HUES64 (cell line): ENCODE measurements around the gene BRIX1.
"Not testable (repeated sequence)": the region's sequence is repeated elsewhere in the genome, so short reads cannot be mapped to it uniquely, and the experiment has no call there.

Source experiments
- H3K27ac ChIP-seq: 2 replicates; pipeline ENCODE4 v1.7.0; 2013; ENCODE audit warnings: low read depth, low read length, inconsistent platforms
- H3K27me3 ChIP-seq: 2 replicates; pipeline ENCODE4 v1.6.1; 2013; ENCODE audit warnings: mild to moderate bottlenecking, low read length; ENCODE audit not compliant: insufficient read depth
- H3K36me3 ChIP-seq: 2 replicates; pipeline ENCODE4 v1.6.1; 2013; ENCODE audit warnings: mild to moderate bottlenecking, low read length; ENCODE audit not compliant: insufficient read depth
- H3K4me1 ChIP-seq: 2 replicates; pipeline ENCODE4 v1.6.1; 2013; ENCODE audit warnings: mild to moderate bottlenecking, low read length, moderate library complexity; ENCODE audit not compliant: insufficient read depth
- H3K4me3 ChIP-seq: 2 replicates; pipeline ENCODE4 v1.5.1; 2013; ENCODE audit warnings: mild to moderate bottlenecking, low read length, moderate library complexity
- H3K9ac ChIP-seq: 2 replicates; pipeline ENCODE4 v1.6.1; 2013; ENCODE audit warnings: mild to moderate bottlenecking, low read depth, low read length
- H3K9me3 ChIP-seq: 2 replicates; pipeline ENCODE4 v1.6.1; 2013; ENCODE audit warnings: low read depth, low read length; ENCODE audit not compliant: insufficient read depth
- WGBS: fragments of 150-250, 120-280 bp; methylation state at CpG from one replicate; pipeline ENCODE4 v1.1.7; 2013; ENCODE audit warnings: missing lambda C conversion rate; 5-methylcytosine and 5-hydroxymethylcytosine counted together

BRIX1 gene

GRCh38 chr5:34915856-34916192, 313 bp downstream of the BRIX1 start:
- peak overlapping the region; percentile 96 for H3K4me3 ChIP-seq
- peaks cover 60% of the 10 kb centered on the region for H3K36me3 ChIP-seq
- H3K27me3 ChIP-seq: no peaks in the 10 kb centered on the region
- H3K9me3 ChIP-seq: no peaks in the 10 kb centered on the region
- WGBS: under 1% methylated on average over 20 of the region's 20 CpGs
- peak overlapping the region; percentile 99 for H3K9ac ChIP-seq
- peaks cover 14% of the 10 kb centered on the region for H3K4me1 ChIP-seq
- H3K27ac ChIP-seq: peak overlapping the region; percentile 90

DNA sequence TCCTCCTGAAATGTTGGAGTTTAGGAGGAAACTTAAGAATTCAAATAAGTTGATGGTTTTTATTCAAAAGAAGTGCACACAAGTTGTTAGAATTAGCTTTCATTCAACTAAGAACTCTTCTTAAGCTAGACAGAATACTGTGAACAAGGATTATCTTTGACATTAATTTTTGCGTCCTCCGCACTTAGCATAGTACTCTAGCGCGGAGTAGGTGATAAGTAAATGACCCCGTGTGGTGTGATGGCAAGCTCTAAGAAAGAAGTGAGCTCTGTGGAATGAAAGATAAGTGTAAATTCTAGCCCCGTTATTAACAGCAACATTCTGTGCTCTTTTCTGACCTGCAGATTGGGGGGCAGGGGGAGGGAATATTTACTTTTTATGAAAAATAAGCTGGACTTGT, 1.0 kb downstream of the BRIX1 start:
- no peak overlapping the region for H3K27ac ChIP-seq
- WGBS: 9% methylated on average over 6 of the region's 6 CpGs

DNA sequence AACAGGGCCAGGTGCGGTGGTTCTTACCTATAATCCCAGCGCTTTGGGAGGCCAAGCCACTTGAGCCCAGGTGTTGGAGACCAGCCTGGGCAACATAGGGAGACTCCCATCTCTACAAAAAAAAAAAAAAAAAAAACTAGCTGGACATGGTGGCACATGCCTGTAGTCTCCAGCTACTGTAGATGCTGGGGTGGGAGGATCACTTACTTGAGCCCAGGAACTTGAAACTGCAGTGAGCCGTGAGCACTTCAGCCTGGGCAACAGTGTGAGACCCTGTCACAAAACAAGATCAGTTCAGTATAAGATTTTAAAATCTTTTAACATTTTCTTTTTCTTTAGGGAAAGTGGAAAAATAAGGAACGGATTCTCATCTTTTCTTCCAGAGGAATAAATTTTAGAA, 2.5 kb downstream of the BRIX1 start:
- Histone ChIP-seq H3K36me3 (peaks cover 62% of the 10 kb centered on the region), H3K9me3 (no peaks in the 10 kb centered on the region), H3K27me3 (no peaks in the 10 kb centered on the region), H3K27ac (no peak overlapping the region), H3K9ac (no peak overlapping the region), H3K4me3 (0 out of 2 replicates have a peak overlapping the region, but pooled peaks have one; percentile 18), H3K4me1 (peaks cover 14% of the 10 kb centered on the region)
- 99% methylated on average over 3 of the region's 4 CpGs for WGBS

More for the DNA sequence above, 1.0 kb downstream of the BRIX1 start:
- H3K27me3 ChIP-seq: no peaks in the 10 kb centered on the region
- H3K4me3 ChIP-seq: peak overlapping the region; percentile 96
- H3K4me1 ChIP-seq: peaks cover 14% of the 10 kb centered on the region
- peaks cover 60% of the 10 kb centered on the region for H3K36me3 ChIP-seq
- H3K9ac ChIP-seq: peak overlapping the region; percentile 99
- no peaks in the 10 kb centered on the region for H3K9me3 ChIP-seq

DNA sequence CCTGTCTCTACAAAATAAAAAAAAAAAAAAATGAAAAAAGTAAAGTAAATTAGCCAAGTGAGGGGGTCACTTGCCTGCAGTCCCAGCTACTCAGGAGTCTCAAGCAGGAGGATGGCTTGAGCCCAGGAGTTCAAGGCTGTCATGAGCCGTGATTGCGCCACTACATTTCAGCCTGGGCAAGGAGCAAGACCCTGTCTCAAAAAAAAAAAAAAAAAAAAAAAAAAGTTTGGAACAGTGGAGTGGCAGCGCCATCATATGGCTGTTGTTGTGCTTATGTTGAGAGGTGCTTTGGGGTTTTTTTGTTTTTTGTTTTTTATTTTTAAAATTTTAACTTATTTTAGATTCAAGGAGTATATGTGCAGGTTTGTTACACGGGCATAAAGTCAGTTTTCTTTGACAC, 3.6 kb downstream of the BRIX1 start:
- H3K27ac ChIP-seq: no peak overlapping the region
- no peaks in the 10 kb centered on the region for H3K27me3 ChIP-seq
- peaks cover 6% of the 10 kb centered on the region for H3K4me1 ChIP-seq
- WGBS: 98% methylated on average over 3 of the region's 4 CpGs
- H3K9ac ChIP-seq: no peak overlapping the region
- H3K4me3 ChIP-seq: no peak overlapping the region
- H3K9me3 ChIP-seq: no peaks in the 10 kb centered on the region
- peaks cover 63% of the 10 kb centered on the region for H3K36me3 ChIP-seq

GRCh38 chr5:34923256-34923655, 7.7 kb downstream of the BRIX1 start:
- H3K27me3 ChIP-seq, H3K9ac ChIP-seq, H3K4me3 ChIP-seq, H3K27ac ChIP-seq, H3K4me1 ChIP-seq, H3K9me3 ChIP-seq: not testable (repeated sequence)
- H3K36me3 ChIP-seq: peaks cover 93% of the 10 kb centered on the region
- WGBS: 97% methylated on average over 9 of the region's 9 CpGs

DNA sequence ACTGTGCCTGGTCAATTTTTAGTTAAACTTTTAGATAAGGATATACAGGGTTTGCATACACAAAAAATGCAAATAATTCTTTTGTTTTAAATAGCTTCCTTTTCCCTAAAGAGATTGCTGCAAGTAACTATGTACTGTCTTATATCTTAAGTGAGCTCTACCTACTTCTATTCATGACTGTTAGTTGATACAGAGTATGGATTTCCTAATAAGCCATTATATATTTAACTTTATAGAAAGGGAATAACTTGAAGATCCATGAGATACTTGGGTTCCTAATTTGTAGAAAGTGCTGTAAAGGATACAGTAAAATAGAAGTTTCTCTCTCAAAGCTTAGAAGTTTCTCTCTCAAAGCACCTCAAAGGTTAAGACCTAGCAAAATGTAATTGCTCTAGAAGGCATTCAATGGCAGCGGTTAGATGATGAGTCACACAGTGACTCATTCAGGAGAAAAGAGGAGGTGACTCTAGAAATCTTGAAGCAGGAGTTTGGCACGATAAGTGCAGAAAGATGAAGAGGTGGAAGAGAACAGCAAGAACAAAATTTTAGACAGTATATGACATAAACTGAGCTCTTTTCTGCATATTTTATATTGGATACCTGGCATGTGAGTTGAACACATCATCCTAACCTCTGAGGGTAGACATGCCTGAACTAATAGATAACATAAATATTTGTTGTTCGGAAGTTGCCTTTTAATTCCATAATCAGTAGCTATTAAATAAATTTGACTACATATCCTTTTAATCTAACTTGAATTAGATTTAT, 8.4 kb downstream of the BRIX1 start:
- no peaks in the 10 kb centered on the region for H3K27me3 ChIP-seq
- H3K9me3 ChIP-seq: no peaks in the 10 kb centered on the region
- H3K9ac ChIP-seq: no peak overlapping the region
- H3K36me3 ChIP-seq: peaks cover 86% of the 10 kb centered on the region
- H3K27ac ChIP-seq: no peak overlapping the region
- peaks cover 2% of the 10 kb centered on the region for H3K4me1 ChIP-seq
- no peak overlapping the region for H3K4me3 ChIP-seq
- 78% methylated on average over 2 of the region's 3 CpGs for WGBS

GRCh38 chr5:34924462-34924765, 8.9 kb downstream of the BRIX1 start:
- peaks cover 81% of the 10 kb centered on the region for H3K36me3 ChIP-seq
- no peak overlapping the region for H3K9ac ChIP-seq
- H3K27ac ChIP-seq: no peak overlapping the region
- no peaks in the 10 kb centered on the region for H3K27me3 ChIP-seq
- H3K9me3 ChIP-seq: no peaks in the 10 kb centered on the region
- H3K4me3 ChIP-seq: no peak overlapping the region
- H3K4me1 ChIP-seq: peaks cover 3% of the 10 kb centered on the region

DNA sequence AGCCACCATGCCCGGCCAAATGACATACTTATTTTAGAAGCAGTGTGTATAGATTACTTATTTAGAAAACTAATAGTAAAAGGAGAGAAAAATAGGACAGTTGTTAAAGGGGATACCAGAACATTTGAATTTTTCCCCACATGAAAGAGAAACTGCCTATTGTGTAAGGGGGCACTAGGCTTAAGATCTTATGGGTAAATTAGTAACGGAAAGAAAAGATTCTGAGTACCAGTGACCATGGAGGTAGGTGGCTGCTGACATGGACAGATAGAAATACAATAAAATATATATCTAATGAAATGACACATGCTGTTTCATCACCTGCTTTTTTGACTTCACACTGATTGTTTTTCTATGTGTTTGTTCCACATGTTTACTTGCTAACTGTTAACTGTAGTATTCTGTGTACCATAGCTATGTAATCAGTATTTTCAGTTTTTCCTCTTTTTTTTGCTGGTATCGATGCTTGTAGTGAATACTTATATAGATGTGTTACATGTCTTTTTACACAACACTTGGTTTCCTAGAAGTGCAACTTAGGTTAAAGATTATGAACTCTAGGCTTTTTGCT, 10.9 kb downstream of the BRIX1 start:
- Histone ChIP-seq H3K4me3 (no peak overlapping the region), H3K27me3 (no peaks in the 10 kb centered on the region), H3K4me1 (peaks cover 9% of the 10 kb centered on the region), H3K9ac (no peak overlapping the region), H3K27ac (no peak overlapping the region), H3K9me3 (no peaks in the 10 kb centered on the region), H3K36me3 (peaks cover 61% of the 10 kb centered on the region)
- WGBS: 92% methylated on average over 2 of the region's 3 CpGs

GRCh38 chr5:34927785-34928184, 12.3 kb downstream of the BRIX1 start:
- peaks cover 49% of the 10 kb centered on the region for H3K36me3 ChIP-seq
- no peak overlapping the region for H3K27ac ChIP-seq
- 80% methylated on average over 5 of the region's 5 CpGs for WGBS
- no peak overlapping the region for H3K9ac ChIP-seq
- no peaks in the 10 kb centered on the region for H3K27me3 ChIP-seq
- peaks cover 13% of the 10 kb centered on the region for H3K4me1 ChIP-seq
- H3K4me3 ChIP-seq: no peak overlapping the region
- no peaks in the 10 kb centered on the region for H3K9me3 ChIP-seq

- Histone ChIP-seq H3K36me3 (peaks cover 48% of the 10 kb centered on the region), H3K27ac (no peak overlapping the region), H3K9ac (no peak overlapping the region), H3K4me3 (no peak overlapping the region), H3K4me1 (peaks cover 13% of the 10 kb centered on the region), H3K27me3 (no peaks in the 10 kb centered on the region), H3K9me3 (no peaks in the 10 kb centered on the region)
- WGBS: 84% methylated on average over 4 of the region's 5 CpGs
Measured at GRCh38 chr5:34928267-34928666, 12.8 kb downstream of the BRIX1 start.

DNA sequence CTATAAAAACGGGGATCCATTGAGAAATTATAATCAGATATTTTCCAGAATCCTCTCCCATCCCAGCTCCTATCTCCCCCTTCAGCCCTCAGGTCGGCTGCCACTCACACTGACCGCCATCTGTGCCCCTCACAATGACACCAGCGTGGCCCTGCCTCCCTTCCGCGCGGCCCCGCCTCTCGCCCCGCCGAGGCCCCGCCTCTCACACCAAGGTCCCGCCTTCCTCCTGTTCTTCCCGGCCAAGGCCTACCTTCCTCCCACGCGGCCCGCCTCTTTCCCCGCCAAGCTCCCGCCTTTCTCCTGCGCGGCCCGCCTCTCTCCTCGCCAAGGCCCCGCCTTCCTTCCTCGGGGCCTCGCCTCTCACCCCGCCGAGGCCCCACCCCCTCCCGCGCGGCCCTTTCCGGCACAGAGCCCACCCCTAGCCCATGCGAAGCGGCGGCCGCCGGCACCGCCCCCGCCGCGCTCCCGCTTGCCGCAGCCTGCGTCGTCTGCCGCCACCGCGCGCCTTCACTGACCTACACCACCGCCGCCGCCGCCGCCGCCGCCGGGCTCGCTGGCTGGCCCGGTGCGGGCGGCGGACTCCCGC, 13.7 kb downstream of the BRIX1 start, which contains the start of gene DNAJC21:
Gene DNAJC21 (plus strand): TSS at position 426 of the 586 bp plus-strand sequence. CDS start 261 bp downstream, outside the sequence.
- WGBS: under 1% methylated on average over 63 of the region's 63 CpGs
- H3K9me3 ChIP-seq: no peaks in the 10 kb centered on the region
- H3K36me3 ChIP-seq: peaks cover 46% of the 10 kb centered on the region
- no peaks in the 10 kb centered on the region for H3K27me3 ChIP-seq
- H3K4me3 ChIP-seq: peak within 1 kb of the TSS; percentile 86
- H3K4me1 ChIP-seq: peaks cover 13% of the 10 kb centered on the region
- H3K9ac ChIP-seq: peak within 1 kb of the TSS; percentile 84
- H3K27ac ChIP-seq: peak within 1 kb of the TSS; percentile 80
